GM18951 (cell line): Measurements from ENCODE around the gene FAM20B.
"Not testable (repeated sequence)": the region's sequence is repeated elsewhere in the genome, so short reads cannot be mapped to it uniquely, and the experiment has no call there.

Experiments used
- POLR2A ChIP-seq: IDR thresholded peaks from 4 replicates; pipeline ENCODE4 v1.6.1; 2011; ENCODE audit warnings: mild to moderate bottlenecking; ENCODE audit not compliant: insufficient read length, insufficient read depth; ENCODE audit errors: extremely low read depth
- in situ Hi-C: fragments of 300-500 bp; cut with MboI; formaldehyde crosslinking; loops from one replicate; pipeline ENCODE4 v1.12.0; 2022; ENCODE audit warnings: low sequenced_read_pairs, mixed read lengths, inconsistent platforms; ENCODE audit not compliant: unreplicated experiment

FAM20B gene

GRCh38 chr1:179025125-179025974 is at the start of gene FAM20B:
TSS of gene FAM20B (plus strand) at chr1:179025894. CDS start at chr1:179043848, 17,954 bp downstream.
- in situ Hi-C loops, result no loop called here

GRCh38 chr1:178976541-178976940 is 49.2 kb upstream of the FAM20B start:
- no peak for TF ChIP-seq POLR2A
- in situ Hi-C loops, result no loop called here

More at GRCh38 chr1:179025125-179025974, at the start of gene FAM20B:
- no peak for TF ChIP-seq POLR2A

GRCh38 chr1:178986204-178986603 is 39.5 kb upstream of the FAM20B start:
- in situ Hi-C loops, result no loop called here
- TF ChIP-seq POLR2A, result no peak

GRCh38 chr1:178988198-178988597 is 37.5 kb upstream of the FAM20B start:
- in situ Hi-C loops, result not testable (repeated sequence)

GRCh38 chr1:178993559-178993958 is 32.1 kb upstream of the FAM20B start:
- TF ChIP-seq POLR2A, result no peak
- in situ Hi-C loops, result no loop called here

GRCh38 chr1:178997428-178997827 is 28.3 kb upstream of the FAM20B start:
- in situ Hi-C loops, result no loop called here
- TF ChIP-seq POLR2A, result no peak

- in situ Hi-C loops, result no loop called here
- TF ChIP-seq POLR2A, result no peak
Observed at GRCh38 chr1:178998295-178998694, 27.4 kb upstream of the FAM20B start.

- no peak for TF ChIP-seq POLR2A
- in situ Hi-C loops, result no loop called here
Observed at GRCh38 chr1:178999061-178999460, 26.6 kb upstream of the FAM20B start.

- in situ Hi-C loops, result loop anchor here (10.0 kb wide), 1 partner anchor 467 kb away; no protein-coding TSS in a partner anchor
- no peak for TF ChIP-seq POLR2A
Observed at GRCh38 chr1:179001451-179001850, 24.2 kb upstream of the FAM20B start.

- in situ Hi-C loops, result loop anchor here (10.0 kb wide), 1 partner anchor 467 kb away; no protein-coding TSS in a partner anchor
Observed at GRCh38 chr1:179002064-179002463, 23.6 kb upstream of the FAM20B start.

- no peak for TF ChIP-seq POLR2A
- in situ Hi-C loops, result loop anchor here (10.0 kb wide), 1 partner anchor 468 kb away; no protein-coding TSS in a partner anchor
Observed at GRCh38 chr1:179002552-179003345, 22.9 kb upstream of the FAM20B start.

- in situ Hi-C loops, result loop anchor here (10.0 kb wide), 1 partner anchor 469 kb away; no protein-coding TSS in a partner anchor
- no peak for TF ChIP-seq POLR2A
Observed at GRCh38 chr1:179003512-179004066, 22.1 kb upstream of the FAM20B start.

- no peak for TF ChIP-seq POLR2A
- in situ Hi-C loops, result loop anchor here (10.0 kb wide), 1 partner anchor 472 kb away; no protein-coding TSS in a partner anchor
Observed at GRCh38 chr1:179007233-179007632, 18.5 kb upstream of the FAM20B start.
